A549 (cell line): ENCODE results near the gene CD82.

ENCODE experiments used
- NR3C1 ChIP-seq: fragments of >200 bp; sonication (Bioruptor Twin); formaldehyde crosslinking; IDR thresholded peaks from 3 replicates; pipeline ENCODE4 v1.6.1; 2017
- REST ChIP-seq: fragments of 200-600 bp; sonication (generic); IDR thresholded peaks from 2 replicates; pipeline ENCODE4 v1.6.1; 2016; ENCODE audit warnings: antibody characterized with exemption, mild to moderate bottlenecking, moderate library complexity
- TF ChIP-seq, protein P1 (sequence below): fragments of 450-650 bp; IDR thresholded peaks from 2 replicates; pipeline ENCODE4 v1.6.1; 2014; ENCODE audit warnings: antibody characterized with exemption

- TF ChIP-seq REST (no peak), NR3C1 (no peak)
- TF ChIP-seq, protein P1, sequence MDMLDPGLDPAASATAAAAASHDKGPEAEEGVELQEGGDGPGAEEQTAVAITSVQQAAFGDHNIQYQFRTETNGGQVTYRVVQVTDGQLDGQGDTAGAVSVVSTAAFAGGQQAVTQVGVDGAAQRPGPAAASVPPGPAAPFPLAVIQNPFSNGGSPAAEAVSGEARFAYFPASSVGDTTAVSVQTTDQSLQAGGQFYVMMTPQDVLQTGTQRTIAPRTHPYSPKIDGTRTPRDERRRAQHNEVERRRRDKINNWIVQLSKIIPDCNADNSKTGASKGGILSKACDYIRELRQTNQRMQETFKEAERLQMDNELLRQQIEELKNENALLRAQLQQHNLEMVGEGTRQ = peak; percentile 67
Measured at GRCh38 chr11:44621140-44621681, 55.7 kb downstream of the CD82 start.
